Transverse colon (tissue), 4 donors: Measurements from ENCODE around the gene GNG3. TPM values are rescaled to one million over a fixed set of nuclear protein-coding genes. Genes with fewer than 3 reads are reported as not detected.
"Not testable (repeated sequence)": the region's sequence is repeated elsewhere in the genome, so short reads cannot be mapped to it uniquely, and the experiment has no call there.

ENCODE experiments used
- DNase-seq: peaks from one replicate; pipeline ENCODE4 v3.0.0-alpha.2; 2019
- H3K27ac ChIP-seq, 4 donors: fragments of 200-600 bp; sonication (generic); 2 replicates each; pipeline ENCODE4 v1.5.1; 2016 to 2018; ENCODE audit warnings: inconsistent platforms in 4 of 4
- H3K27me3 ChIP-seq: fragments of 200-600 bp; sonication (generic); 2 replicates; pipeline ENCODE4 v1.5.1; 2017; ENCODE audit warnings: inconsistent platforms
- H3K36me3 ChIP-seq, 4 donors: fragments of 200-600 bp; sonication (generic); 2 replicates each; pipeline ENCODE4 v1.5.1; 2017 to 2019; ENCODE audit warnings: inconsistent platforms in 4 of 4
- H3K4me1 ChIP-seq, 4 donors: fragments of 200-600 bp; sonication (generic); 2 replicates each; pipeline ENCODE4 v1.5.1; 2017 to 2020; ENCODE audit warnings: inconsistent platforms in 4 of 4
- H3K4me3 ChIP-seq, 4 donors: fragments of 200-600 bp; sonication (generic); 1 replicate in 1 of 4; 2 replicates in 3 of 4; pipeline versions ENCODE4 v1.5.1 to v1.6.1; 2017 to 2019; ENCODE audit warnings: inconsistent platforms in 4 of 4
- H3K9me3 ChIP-seq, 2 donors: fragments of 200-600 bp; sonication (generic); 2 replicates each; pipeline ENCODE4 v1.5.1; 2017 to 2019; ENCODE audit warnings: inconsistent platforms in 2 of 2
- EP300 ChIP-seq: sonication (generic); formaldehyde crosslinking; IDR thresholded peaks from one replicate; pipeline ENCODE4 v1.6.1; 2017; ENCODE audit warnings: antibody characterized with exemption, low read depth
- POLR2A ChIP-seq: fragments of 450-650 bp; IDR thresholded peaks from one replicate; pipeline ENCODE4 v1.6.1; 2016; ENCODE audit warnings: antibody characterized with exemption, mild to moderate bottlenecking, moderate library complexity
- POLR2AphosphoS5 ChIP-seq, 3 donors: sonication (generic); formaldehyde crosslinking; IDR thresholded peaks; one replicate each; pipeline ENCODE4 v1.6.1; 2016; ENCODE audit warnings: antibody characterized with exemption in 3 of 3
- WGBS, 2 donors: methylation state at CpG; one replicate each; pipeline ENCODE4 v1.1.5; 2018; ENCODE audit warnings: low coverage in 1 of 2; 5-methylcytosine and 5-hydroxymethylcytosine counted together
- in situ Hi-C, 4 donors: fragments of 200-750 bp; cut with MboI; loops; one replicate each; pipeline versions ENCODE4 v1.15.0 to v1.15.1; 2017; ENCODE audit warnings: low sequenced_read_pairs in 3 of 4, low pct_ligation_motif_present in 1 of 4, low pct_unique_long_range_greater_than_20kb in 1 of 4
- intact Hi-C: fragments of 100-400 bp; cut with DNase I; formaldehyde crosslinking; loops from one replicate; pipeline ENCODE4 v1.15.1; 2023; ENCODE audit warnings: low total_unique reads
- total RNA-seq, 4 donors: library from RNA; depleted of rRNA; stranded (reverse); fragments of >200 nt; gene quantifications; one replicate each; pipeline ENCODE4 v1.1.0, GENCODE V29; 2016
- TF ChIP-seq, protein P1 (sequence below), 5 experiments: fragments of 200-600 bp in 3 of 5; fragments of 450-650 bp in 2 of 5; sonication (generic) in 3 of 5; IDR thresholded peaks; 1 replicate in 2 of 5; 2 replicates in 3 of 5; pipeline ENCODE4 v1.5.1; 2016 to 2017; ENCODE audit warnings: antibody characterized with exemption in 5 of 5, inconsistent platforms in 3 of 5, mild to moderate bottlenecking in 2 of 5, moderate library complexity in 1 of 5

GNG3 gene
- total RNA-seq, 4 donors from 2014 or later, result 0.64 TPM; not detected in 3

DNA sequence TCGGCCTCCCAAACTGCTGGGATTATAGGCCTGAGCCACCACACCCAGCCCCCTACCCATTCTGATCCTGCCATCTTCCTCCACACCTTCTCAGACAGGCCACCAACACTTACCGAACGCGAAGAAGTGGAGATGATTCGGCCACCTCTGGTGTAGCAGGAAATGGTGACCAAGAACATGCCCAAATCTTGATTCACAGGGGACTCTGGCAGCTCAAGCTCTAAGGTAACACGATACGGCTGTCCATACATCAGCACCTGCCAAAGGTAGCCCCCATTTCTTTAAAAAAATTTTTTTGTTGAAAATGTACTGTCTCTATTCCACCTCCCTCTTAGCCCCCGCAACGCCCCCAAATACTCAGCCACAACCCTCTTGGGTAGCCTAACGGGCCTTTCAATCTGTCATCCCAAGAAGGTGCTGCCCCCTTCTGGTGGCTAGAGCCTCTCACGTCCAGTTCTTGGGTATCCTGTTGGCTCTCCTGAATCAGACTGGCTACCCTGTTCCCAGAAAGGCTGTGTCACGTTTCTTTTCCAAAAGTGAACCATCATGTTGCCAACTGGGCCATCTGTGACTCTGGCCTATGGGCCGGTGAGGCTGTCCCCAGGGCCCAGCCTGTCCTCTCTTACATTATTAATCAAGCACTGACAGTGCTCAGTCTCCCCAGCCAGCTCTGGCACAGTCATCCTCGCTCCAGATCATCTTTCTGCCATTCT lies 12.9 kb upstream of the GNG3 start:
- Histone ChIP-seq H3K27ac (no peak overlapping the region), H3K4me1 (peaks cover 0 to 7% (median 0%) of the 10 kb centered on the region in 4 donors), H3K4me3 (no peak overlapping the region), H3K9me3 (no peaks in the 10 kb centered on the region), H3K36me3 (peaks cover 0 to 23% (median 9%) of the 10 kb centered on the region in 4 donors), H3K27me3 (no peaks in the 10 kb centered on the region)
- in situ Hi-C loops (loop anchor here in 3 of 4 donors (10.0 to 25.0 kb wide), 4 partner anchors 100 to 307 kb away; partner anchors contain the start of genes SCGB1A1 (in 1 of the 3) and TUT1 (in 1 of the 3)), intact Hi-C loops (no loop called here)
- DNase-seq, result peak; percentile 85
- 48 to 50% methylated on average over 2 to 14 of the region's 14 CpGs for WGBS, 2 donors
- TF ChIP-seq, protein P1, sequence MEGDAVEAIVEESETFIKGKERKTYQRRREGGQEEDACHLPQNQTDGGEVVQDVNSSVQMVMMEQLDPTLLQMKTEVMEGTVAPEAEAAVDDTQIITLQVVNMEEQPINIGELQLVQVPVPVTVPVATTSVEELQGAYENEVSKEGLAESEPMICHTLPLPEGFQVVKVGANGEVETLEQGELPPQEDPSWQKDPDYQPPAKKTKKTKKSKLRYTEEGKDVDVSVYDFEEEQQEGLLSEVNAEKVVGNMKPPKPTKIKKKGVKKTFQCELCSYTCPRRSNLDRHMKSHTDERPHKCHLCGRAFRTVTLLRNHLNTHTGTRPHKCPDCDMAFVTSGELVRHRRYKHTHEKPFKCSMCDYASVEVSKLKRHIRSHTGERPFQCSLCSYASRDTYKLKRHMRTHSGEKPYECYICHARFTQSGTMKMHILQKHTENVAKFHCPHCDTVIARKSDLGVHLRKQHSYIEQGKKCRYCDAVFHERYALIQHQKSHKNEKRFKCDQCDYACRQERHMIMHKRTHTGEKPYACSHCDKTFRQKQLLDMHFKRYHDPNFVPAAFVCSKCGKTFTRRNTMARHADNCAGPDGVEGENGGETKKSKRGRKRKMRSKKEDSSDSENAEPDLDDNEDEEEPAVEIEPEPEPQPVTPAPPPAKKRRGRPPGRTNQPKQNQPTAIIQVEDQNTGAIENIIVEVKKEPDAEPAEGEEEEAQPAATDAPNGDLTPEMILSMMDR (IDR thresholded peaks at IDR 0.05), result peak; percentile 64 to 85 (median 83)
- TF ChIP-seq POLR2AphosphoS5 (IDR thresholded peaks at IDR 0.05), result no peak
- no peak for TF ChIP-seq POLR2A
- TF ChIP-seq EP300, result no peak

DNA sequence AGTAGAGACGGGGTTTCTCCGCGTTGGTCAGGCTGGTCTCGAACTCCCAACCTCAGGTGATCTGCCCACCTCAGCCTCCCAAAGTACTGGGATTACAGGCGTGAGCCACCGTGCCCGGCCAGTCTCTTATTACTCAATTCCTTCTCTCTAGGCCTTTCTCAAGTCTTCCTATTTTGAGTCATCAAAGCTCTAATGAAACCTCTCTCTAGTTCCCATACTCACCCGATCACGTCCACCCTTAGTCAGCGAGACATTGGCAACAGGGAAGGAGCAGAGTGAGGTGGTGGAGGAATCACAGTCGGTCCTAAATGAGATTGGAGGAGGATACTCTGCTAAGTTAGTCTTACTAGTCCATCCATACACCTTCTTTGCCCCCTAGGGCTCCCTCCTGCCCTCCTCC lies 5.2 kb upstream of the GNG3 start:
- Histone ChIP-seq H3K4me1 (peaks cover 16 to 22% (median 19%) of the 10 kb centered on the region in 4 donors), H3K36me3 (no peaks in the 10 kb centered on the region), H3K27me3 (no peaks in the 10 kb centered on the region), H3K9me3 (no peaks in the 10 kb centered on the region), H3K4me3 (no peak overlapping the region), H3K27ac (no peak overlapping the region)
- no peak for DNase-seq
- in situ Hi-C loops, result no loop called here
- 80 to 85% methylated on average over 1 to 11 of the region's 11 CpGs for WGBS, 2 donors
- TF ChIP-seq POLR2AphosphoS5 (IDR thresholded peaks at IDR 0.05) (no peak), EP300 (no peak), POLR2A (no peak)
- TF ChIP-seq, protein P1 (IDR thresholded peaks at IDR 0.05), result no peak
- intact Hi-C loops, result no loop called here

DNA sequence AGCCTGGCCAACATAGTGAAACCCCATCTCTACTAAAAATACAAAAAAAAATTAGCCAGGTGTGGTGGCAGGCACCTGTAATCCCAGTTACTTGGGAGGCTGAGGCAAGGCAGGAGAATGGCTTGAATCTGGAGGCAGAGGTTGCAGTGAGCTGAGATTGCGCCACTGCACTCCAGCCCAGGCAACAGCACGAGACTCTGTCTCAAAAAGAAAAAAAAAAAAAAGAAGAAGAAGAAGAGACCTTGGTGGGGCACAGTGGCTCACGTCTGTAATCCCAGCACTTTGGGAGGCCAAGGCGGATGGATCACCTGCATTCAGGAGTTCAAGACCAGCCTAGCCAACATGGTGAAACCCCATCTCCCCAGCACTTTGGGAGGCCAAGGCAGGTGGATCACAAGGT lies 3.6 kb upstream of the GNG3 start:
- DNase-seq, H3K36me3 ChIP-seq, H3K4me3 ChIP-seq, H3K27me3 ChIP-seq, in situ Hi-C loops, H3K27ac ChIP-seq, intact Hi-C loops, H3K9me3 ChIP-seq: not testable (repeated sequence)
- peaks cover 22 to 31% (median 27%) of the 10 kb centered on the region in 4 donors for H3K4me1 ChIP-seq
- WGBS, 2 donors, result 80 to 92% methylated on average over 2 to 4 of the region's 4 CpGs

DNA sequence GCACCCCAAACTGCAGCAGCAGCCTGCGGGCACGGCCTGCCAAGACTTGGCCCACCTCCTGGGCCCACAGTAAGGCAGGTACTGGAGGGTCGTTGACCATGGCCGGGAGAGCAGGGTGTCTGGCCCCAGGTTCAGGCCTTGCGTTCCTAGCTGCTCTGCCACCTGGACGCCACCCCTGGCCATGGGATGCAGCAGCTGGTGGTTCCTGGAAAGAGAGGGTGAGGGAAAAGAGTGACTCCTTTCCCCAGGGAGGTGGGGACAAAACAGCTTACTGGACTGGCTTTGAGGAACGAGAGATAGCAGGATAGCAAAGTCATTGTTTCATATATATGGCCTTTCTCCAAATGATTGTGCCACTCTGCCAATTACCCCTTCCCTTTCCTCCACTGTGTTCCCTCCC lies 2.1 kb upstream of the GNG3 start:
- intact Hi-C loops (no loop called here), in situ Hi-C loops (no loop called here)
- no peaks in the 10 kb centered on the region for H3K27me3 ChIP-seq
- H3K4me1 ChIP-seq, result peaks cover 29 to 40% (median 34%) of the 10 kb centered on the region in 4 donors
- TF ChIP-seq POLR2AphosphoS5 (IDR thresholded peaks at IDR 0.05), result no peak
- TF ChIP-seq, protein P1 (IDR thresholded peaks at IDR 0.05), result peak in 2 of 5 experiments; percentile 24 to 33
- peak overlapping the region; percentile 85 to 92 (median 90) for H3K27ac ChIP-seq
- H3K4me3 ChIP-seq, result peak overlapping the region; percentile 37 to 70 (median 64)
- H3K36me3 ChIP-seq, result no peaks in the 10 kb centered on the region
- no peaks in the 10 kb centered on the region for H3K9me3 ChIP-seq
- DNase-seq, result no peak
- WGBS, 2 donors, result 48% methylated on average over 7 of the region's 7 CpGs; no CpG with 5 or more reads in 1 of the 2 donors
